Tibial nerve (tissue), 4 donors: ENCODE measurements around the gene MBP.
A peak's percentile ranks its signal among the peaks of the same experiment; 100 is the strongest.

Experiments
- CTCF ChIP-seq, 5 experiments: fragments of 200-600 bp in 3 of 5; fragments of 450-650 bp in 2 of 5; sonication (generic) in 3 of 5; IDR thresholded peaks; one replicate each; pipeline ENCODE4 v1.5.1; 2016 to 2019; ENCODE audit warnings: antibody characterized with exemption in 5 of 5, mild to moderate bottlenecking in 3 of 5, moderate library complexity in 2 of 5
- EP300 ChIP-seq, 2 donors: sonication (generic); formaldehyde crosslinking; IDR thresholded peaks; one replicate each; pipeline ENCODE4 v1.6.1; 2017; ENCODE audit warnings: antibody characterized with exemption in 2 of 2, mild to moderate bottlenecking in 1 of 2
- POLR2A ChIP-seq, 2 donors: fragments of 450-650 bp; IDR thresholded peaks; one replicate each; pipeline ENCODE4 v1.6.1; 2017; ENCODE audit warnings: antibody characterized with exemption in 2 of 2, mild to moderate bottlenecking in 2 of 2, moderate library complexity in 2 of 2

DNA sequence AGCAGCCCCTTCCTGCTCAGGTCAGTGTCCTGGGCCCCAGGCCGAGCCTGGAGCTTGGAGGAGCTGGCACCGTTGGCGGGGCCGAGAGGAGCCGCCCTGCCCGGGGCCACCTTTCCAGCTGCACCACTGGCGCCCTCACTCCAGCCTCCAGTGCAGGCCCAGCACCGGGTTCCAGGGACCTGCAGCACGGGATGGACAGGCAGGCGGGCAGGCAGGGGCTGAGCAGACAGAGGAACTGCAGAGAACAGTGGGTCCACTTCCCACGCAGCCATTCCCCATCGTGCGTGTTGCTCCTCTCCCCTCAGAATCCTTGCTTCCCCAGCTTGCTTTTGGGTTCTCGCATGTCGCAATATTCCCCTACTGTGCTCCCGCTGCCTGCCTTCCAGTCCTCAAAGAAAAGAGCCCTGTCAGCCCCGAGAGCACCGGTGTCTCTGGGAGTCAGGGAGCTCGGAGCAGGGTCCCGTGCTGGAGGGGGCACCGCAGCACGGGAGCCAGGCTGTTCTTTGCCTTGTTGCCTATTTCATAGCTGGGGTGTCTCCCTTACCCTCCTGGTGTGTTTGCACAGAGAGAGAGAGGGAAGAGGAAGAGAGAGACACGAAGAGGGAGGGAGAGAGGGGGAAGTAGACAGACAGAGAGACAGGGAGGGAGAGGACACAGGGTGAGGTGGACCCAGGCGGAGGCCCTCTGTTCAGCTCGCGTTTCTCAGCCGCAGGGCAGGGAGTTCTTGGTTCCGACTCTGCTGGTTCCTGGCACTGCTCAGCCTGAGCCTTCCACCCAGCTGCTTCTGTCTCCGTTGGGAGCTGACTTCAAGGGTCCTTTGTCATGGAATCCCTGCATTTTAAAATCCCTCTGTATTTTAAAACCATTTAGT, 126.0 kb downstream of the MBP start:
- TF ChIP-seq CTCF (IDR thresholded peaks at IDR 0.05) (no peak), POLR2A (IDR thresholded peaks at IDR 0.05) (no peak), EP300 (IDR thresholded peaks at IDR 0.05) (peak in 1 of 2 donors; percentile 41)
